NB4 (cell line): Measurements from ENCODE around the gene PRDX2.

Experiments
- CTCF ChIP-seq: IDR thresholded peaks from one replicate; pipeline ENCODE4 v1.5.1; 2012; ENCODE audit warnings: low read depth, low read length
- POLR2A ChIP-seq: IDR thresholded peaks from 2 replicates; pipeline ENCODE4 v1.6.1; 2011; ENCODE audit warnings: mild to moderate bottlenecking; ENCODE audit not compliant: insufficient read length; ENCODE audit errors: extremely low read depth

- peak; percentile 15 for TF ChIP-seq POLR2A
- TF ChIP-seq CTCF: no peak
Measured at GRCh38 chr19:12778017-12778904, 23.3 kb downstream of the PRDX2 start.
